GM19463 (cell line): ENCODE measurements around the gene GPR155.

Source experiments
- ATAC-seq: cut with Tn5 transposase; IDR thresholded peaks from one replicate; pipeline ENCODE4 v1.9.1; 2021; ENCODE audit warnings: mild to moderate bottlenecking, moderate library complexity; ENCODE audit not compliant: unreplicated experiment

Gene GPR155

GRCh38 chr2:174383796-174384195 is 103.0 kb downstream of the GPR155 start:
- no peak for ATAC-seq
